Mucosa of rectum (tissue), 2 donors: ENCODE results near the gene PDE7B.
"Not testable (repeated sequence)": the region's sequence is repeated elsewhere in the genome, so short reads cannot be mapped to it uniquely, and the experiment has no call there.

ENCODE experiments used
- H3K27ac ChIP-seq, 2 donors: one replicate each; pipeline ENCODE4 v1.7.0; 2013; ENCODE audit warnings: inconsistent platforms in 2 of 2, low read depth in 2 of 2, low read length in 2 of 2
- H3K27me3 ChIP-seq, 2 donors: one replicate each; pipeline ENCODE4 v1.7.0; 2013; ENCODE audit warnings: low read length in 2 of 2; ENCODE audit not compliant: control insufficient read depth in 2 of 2, insufficient read depth in 2 of 2
- H3K36me3 ChIP-seq, 2 donors: one replicate each; pipeline ENCODE4 v1.7.0; 2013; ENCODE audit warnings: low read length in 2 of 2; ENCODE audit not compliant: control insufficient read depth in 2 of 2, insufficient read depth in 2 of 2
- H3K4me1 ChIP-seq, 2 donors: one replicate each; pipeline ENCODE4 v1.7.0; 2013; ENCODE audit warnings: low read length in 2 of 2, mild to moderate bottlenecking in 1 of 2; ENCODE audit not compliant: control insufficient read depth in 2 of 2, insufficient read depth in 2 of 2
- H3K4me3 ChIP-seq, 2 donors: one replicate each; pipeline ENCODE4 v1.7.0; 2013; ENCODE audit warnings: low read length in 2 of 2
- H3K9ac ChIP-seq, 2 donors: one replicate each; pipeline ENCODE4 v1.7.0; 2013; ENCODE audit warnings: low read length in 2 of 2, low read depth in 1 of 2, mild to moderate bottlenecking in 1 of 2
- H3K9me3 ChIP-seq, 2 donors: one replicate each; pipeline ENCODE4 v1.7.0; 2013; ENCODE audit warnings: low read length in 2 of 2; ENCODE audit not compliant: control insufficient read depth in 2 of 2
- donor health status: healthy.
- donor health status: Normal muscosa, but diverticular disease.

The PDE7B gene

DNA sequence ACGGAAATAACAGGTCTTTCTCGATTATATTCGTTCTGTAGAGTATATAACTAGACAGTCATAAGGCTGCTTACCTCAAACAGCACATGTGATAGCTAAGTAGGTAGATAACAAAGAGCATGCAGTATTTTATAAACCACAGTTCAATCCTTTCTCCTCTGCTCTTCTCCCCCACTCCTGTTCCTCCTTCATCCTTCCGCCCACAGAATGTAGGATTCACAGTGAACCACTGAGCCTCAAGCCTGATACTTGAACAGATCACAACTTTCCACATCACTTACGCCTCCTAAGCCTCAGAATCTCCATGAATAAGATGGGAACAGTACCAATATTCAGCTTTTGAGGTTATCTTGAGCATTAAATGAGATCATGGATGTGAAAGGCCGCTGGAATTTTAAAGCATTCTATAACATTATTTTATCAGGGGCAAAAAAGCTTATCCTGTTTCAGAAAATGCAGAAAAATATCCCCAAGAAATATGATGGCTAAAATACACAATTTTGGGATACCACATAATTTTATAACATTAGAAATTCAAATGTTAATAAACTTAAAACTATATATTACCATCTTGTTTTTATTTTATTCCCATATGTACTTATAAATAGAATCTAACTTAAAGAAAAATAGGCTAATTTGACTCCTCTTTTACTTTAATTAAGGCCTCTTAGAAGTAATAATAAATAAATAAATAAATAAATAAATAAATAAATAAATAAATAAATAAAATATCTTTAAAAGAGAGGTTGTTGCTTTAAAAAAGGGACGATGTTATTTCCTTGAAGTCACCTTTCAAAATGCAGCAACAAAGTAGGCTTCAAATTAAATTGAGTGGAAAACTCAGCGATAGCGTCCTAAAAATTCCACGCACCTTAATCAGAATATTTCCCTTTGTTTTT is 365.3 kb downstream of the PDE7B start:
- no peaks in the 10 kb centered on the region for H3K36me3 ChIP-seq
- no peaks in the 10 kb centered on the region for H3K9me3 ChIP-seq
- no peak overlapping the region for H3K27ac ChIP-seq
- H3K4me3 ChIP-seq, result no peak overlapping the region
- no peak overlapping the region for H3K9ac ChIP-seq
- H3K4me1 ChIP-seq, result no peaks in the 10 kb centered on the region
- no peaks in the 10 kb centered on the region for H3K27me3 ChIP-seq

DNA sequence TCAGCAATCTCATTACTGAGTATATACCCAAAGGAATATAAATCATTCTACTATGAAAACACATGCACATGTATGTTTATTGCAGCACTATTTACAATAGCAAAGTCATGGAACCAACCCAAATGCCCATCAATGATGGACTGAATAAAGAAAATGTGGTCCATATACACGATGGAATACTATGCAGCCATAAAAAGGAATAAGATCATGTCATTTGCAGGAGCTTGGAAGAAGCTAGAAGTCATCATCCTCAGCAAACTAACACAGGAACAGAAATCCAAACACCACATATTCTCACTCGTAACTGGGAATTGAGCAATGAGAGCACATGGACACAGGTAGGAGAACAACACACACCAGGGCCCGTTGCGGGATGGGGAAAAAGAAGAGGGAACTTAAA is 373.5 kb downstream of the PDE7B start:
- not testable (repeated sequence) for H3K9me3 ChIP-seq, H3K27ac ChIP-seq, H3K9ac ChIP-seq, H3K36me3 ChIP-seq, H3K4me3 ChIP-seq, H3K4me1 ChIP-seq, H3K27me3 ChIP-seq

DNA sequence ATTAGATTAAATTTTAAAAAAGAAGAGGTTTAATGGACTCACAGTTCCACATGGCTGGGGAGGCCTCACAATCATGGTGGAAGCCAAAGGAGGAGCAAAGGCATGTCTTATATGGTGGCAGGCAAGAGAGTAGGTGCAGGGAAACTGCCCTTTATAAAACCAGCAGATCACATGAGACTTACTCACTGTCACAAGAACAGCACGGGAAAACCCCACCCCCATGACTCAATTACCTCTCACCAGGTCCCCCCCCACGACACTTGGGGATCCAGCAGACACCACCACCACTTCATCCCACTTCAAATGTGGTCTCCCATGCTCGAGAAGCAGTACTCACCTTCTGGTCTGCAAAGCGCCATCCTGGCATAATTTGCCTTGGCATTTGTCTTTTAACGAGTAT is 374.0 kb downstream of the PDE7B start:
- Histone ChIP-seq H3K9ac (no peak overlapping the region), H3K4me1 (peaks cover 5 to 9% of the 10 kb centered on the region in 2 donors), H3K9me3 (no peaks in the 10 kb centered on the region), H3K27me3 (no peaks in the 10 kb centered on the region), H3K36me3 (no peaks in the 10 kb centered on the region), H3K27ac (no peak overlapping the region), H3K4me3 (no peak overlapping the region)

DNA sequence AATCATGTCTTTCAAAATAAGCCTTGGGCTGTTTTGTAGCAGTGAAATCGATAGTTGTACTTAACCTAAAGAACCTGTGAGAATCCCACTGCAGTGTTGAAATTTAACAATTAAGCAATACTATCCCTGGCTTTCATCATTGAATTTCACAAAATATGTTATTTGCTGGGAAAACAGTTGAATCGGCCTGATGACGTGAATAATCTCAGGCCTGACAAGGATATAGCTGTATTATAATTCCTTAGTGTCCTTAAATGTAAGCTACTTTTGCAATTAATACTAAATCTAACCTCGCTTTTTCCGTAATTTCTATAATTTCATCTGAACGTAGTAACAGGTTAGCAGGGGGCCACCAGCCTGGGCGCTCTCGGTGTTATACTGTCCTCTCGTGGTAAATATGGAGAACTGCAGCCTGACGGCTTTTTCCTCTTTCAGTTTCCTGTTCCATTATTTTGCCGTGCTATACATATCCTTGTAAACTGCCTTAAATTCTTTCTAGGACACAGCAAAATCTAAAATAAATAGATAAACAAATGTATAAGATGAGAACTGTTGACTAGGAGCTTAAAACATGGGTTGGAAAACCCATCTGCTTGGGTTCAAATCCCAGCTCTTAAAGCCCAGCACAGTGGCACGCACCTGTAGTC is 374.6 kb downstream of the PDE7B start:
- no peaks in the 10 kb centered on the region for H3K27me3 ChIP-seq
- peaks cover 5 to 9% of the 10 kb centered on the region in 2 donors for H3K4me1 ChIP-seq
- peak overlapping the region; percentile 41 to 69 for H3K4me3 ChIP-seq
- no peaks in the 10 kb centered on the region for H3K9me3 ChIP-seq
- H3K9ac ChIP-seq, result peak overlapping the region; percentile 22 to 43
- H3K36me3 ChIP-seq, result no peaks in the 10 kb centered on the region
- no peak overlapping the region for H3K27ac ChIP-seq

DNA sequence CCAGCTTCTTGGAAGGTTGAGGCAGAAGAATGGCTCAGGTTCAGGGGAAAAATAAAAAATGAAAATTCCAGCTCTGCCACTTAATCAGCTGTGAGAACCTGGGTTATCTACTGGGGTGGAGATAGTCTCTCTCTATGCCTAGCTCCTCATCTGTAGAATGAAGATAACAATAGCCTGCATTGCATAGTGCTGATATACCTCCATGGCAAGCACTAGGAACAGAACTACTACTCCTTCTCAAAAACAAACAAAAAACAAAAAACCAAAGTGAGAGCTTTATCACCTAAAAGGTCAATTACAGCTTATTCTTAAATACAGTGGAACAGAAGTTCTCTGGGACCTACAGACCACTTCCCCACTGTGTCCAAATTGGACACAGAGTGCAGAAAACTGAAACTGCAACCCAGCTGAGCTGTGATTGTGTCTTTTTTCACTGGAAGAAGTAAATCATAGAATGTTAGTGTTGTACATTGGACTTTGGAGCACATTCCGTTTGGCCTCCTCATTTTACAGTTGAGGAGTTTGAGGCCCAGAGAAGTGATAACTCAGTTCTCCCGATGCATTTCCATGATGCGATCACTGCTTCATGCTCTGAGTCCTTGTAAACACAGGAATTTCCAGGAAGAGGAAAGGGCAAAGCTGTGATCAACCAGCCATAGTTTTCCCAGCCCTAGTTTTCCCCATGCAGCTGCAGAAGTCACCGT is 375.3 kb downstream of the PDE7B start:
- Histone ChIP-seq H3K4me3 (peak overlapping the region; percentile 41 to 69), H3K27ac (no peak overlapping the region), H3K9ac (peak overlapping the region in 1 of 2 donors; percentile 22)

DNA sequence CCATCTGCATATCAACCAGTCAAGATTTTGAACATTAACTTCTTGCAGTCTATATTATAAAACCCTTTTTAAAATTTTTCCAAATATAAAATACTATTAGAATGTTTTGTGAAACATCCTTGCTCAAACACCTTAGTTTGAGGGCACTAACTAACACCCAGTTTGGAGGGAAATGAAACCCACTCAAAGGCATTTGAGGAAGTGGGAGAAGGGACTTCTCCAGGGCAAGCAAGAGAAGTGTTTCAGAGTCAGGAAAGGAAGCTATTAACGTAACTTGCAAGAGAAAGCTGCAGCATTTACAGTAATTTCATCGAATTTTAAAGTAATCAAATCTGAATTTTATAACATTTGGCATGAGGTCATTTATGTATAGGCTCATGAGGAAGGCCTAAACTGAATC is 377.3 kb downstream of the PDE7B start:
- no peaks in the 10 kb centered on the region for H3K36me3 ChIP-seq
- no peaks in the 10 kb centered on the region for H3K27me3 ChIP-seq
- H3K4me3 ChIP-seq, result no peak overlapping the region
- no peak overlapping the region for H3K9ac ChIP-seq
- peaks cover 5 to 9% of the 10 kb centered on the region in 2 donors for H3K4me1 ChIP-seq
- H3K9me3 ChIP-seq, result no peaks in the 10 kb centered on the region
- H3K27ac ChIP-seq, result no peak overlapping the region

More for the DNA sequence above, 375.3 kb downstream of the PDE7B start:
- H3K27me3 ChIP-seq, result no peaks in the 10 kb centered on the region
- no peaks in the 10 kb centered on the region for H3K9me3 ChIP-seq
- H3K4me1 ChIP-seq, result peaks cover 5 to 9% of the 10 kb centered on the region in 2 donors
- no peaks in the 10 kb centered on the region for H3K36me3 ChIP-seq

DNA sequence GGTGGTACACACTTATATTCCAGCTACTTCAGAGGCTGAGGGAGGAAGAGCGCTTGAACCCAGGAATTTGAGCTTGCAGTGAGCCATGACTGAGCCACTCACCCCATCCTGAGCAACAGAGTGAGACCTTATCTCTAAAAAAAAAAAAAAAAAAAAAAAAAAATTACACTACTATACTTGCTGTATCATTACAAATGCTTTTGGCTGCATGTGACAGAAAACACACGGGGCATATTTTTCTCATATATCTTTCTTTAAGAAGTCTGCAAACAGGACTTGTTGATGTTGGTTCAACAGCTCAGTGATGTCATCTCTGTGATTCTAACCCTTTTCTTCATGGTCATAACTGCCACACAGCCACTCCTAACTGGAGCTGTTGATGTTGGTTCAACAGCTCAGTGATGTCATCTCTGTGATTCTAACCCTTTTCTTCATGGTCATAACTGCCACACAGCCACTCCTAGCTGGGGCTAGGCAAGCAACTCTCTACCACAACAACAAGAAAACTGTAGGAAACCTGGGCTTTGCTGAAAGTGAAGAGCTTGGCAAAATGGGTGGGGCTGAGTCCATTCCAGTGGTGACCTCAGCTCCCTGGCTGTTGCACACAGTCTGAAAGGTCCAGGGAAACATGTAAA is 378.8 kb downstream of the PDE7B start:
- Histone ChIP-seq H3K4me3 (no peak overlapping the region), H3K9me3 (no peaks in the 10 kb centered on the region), H3K4me1 (peaks cover 5 to 9% of the 10 kb centered on the region in 2 donors), H3K27ac (no peak overlapping the region), H3K27me3 (no peaks in the 10 kb centered on the region), H3K9ac (no peak overlapping the region), H3K36me3 (no peaks in the 10 kb centered on the region)

DNA sequence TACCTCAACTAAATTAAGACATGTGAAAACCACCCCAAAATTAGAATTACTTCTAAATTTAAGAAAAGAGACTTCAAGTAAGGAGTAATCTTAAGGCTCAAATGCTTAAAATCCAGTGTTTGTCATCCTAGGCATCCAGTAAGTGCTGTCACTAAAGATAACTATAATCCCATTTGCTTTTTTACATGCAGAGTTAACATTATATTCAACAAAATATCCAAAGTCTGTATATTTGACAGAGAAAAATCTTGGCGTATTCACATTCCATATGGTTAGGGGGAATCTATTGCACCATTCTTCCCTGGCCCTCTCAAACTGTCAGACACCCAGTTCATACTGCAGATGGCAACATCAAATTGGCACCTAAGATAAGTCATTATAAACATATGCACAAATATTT is 381.2 kb downstream of the PDE7B start:
- H3K9me3 ChIP-seq, result no peaks in the 10 kb centered on the region

DNA sequence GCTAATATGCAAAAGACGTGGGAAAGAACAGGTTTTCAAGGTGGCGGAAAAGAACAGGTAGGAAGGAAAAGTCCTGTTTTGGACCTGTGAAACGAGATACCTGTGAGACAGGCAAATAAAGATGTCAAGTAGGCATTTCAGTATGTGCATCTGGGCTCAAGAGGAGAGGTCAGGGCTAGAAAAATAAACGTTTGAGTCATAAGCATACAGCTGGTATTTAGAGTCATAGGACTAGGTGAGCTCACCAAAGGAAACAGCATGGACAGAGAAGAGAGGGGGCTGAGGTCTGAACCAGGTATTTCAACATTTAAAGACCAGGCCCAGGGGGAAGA is 383.7 kb downstream of the PDE7B start:
- Histone ChIP-seq H3K4me3 (no peak overlapping the region), H3K27me3 (no peaks in the 10 kb centered on the region), H3K9ac (no peak overlapping the region), H3K27ac (no peak overlapping the region), H3K36me3 (no peaks in the 10 kb centered on the region), H3K9me3 (no peaks in the 10 kb centered on the region), H3K4me1 (no peaks in the 10 kb centered on the region)

More for the DNA sequence above, 381.2 kb downstream of the PDE7B start:
- H3K4me1 ChIP-seq, result no peaks in the 10 kb centered on the region
- no peaks in the 10 kb centered on the region for H3K36me3 ChIP-seq
- no peak overlapping the region for H3K4me3 ChIP-seq
- H3K27ac ChIP-seq, result no peak overlapping the region
- H3K27me3 ChIP-seq, result no peaks in the 10 kb centered on the region
- H3K9ac ChIP-seq, result no peak overlapping the region
